GM10266 (cell line): ENCODE data around the gene TULP4.
"Not testable (repeated sequence)": the region's sequence is repeated elsewhere in the genome, so short reads cannot be mapped to it uniquely, and the experiment has no call there.

ENCODE experiments used
- DNase-seq: peaks from one replicate; pipeline ENCODE4 v3.0.0; 2012; ENCODE audit errors: extremely low spot score
- CTCF ChIP-seq: IDR thresholded peaks from 2 replicates; pipeline ENCODE4 v1.5.1; 2012; ENCODE audit warnings: mild to moderate bottlenecking, low read depth; ENCODE audit not compliant: control insufficient read depth, insufficient read depth; ENCODE audit errors: missing control alignments

Gene TULP4

GRCh38 chr6:158519761-158520160 is 207.5 kb downstream of the TULP4 start:
- DNase-seq: no peak

GRCh38 chr6:158520975-158521374 is 208.7 kb downstream of the TULP4 start:
- DNase-seq: not testable (repeated sequence)

More at GRCh38 chr6:158519761-158520160, 207.5 kb downstream of the TULP4 start:
- no peak for TF ChIP-seq CTCF

GRCh38 chr6:158521759-158522158 is 209.5 kb downstream of the TULP4 start:
- DNase-seq: no peak
- no peak for TF ChIP-seq CTCF

GRCh38 chr6:158522616-158523015 is 210.4 kb downstream of the TULP4 start:
- no peak for DNase-seq
- TF ChIP-seq CTCF: no peak

GRCh38 chr6:158524311-158524710 is 212.0 kb downstream of the TULP4 start:
- no peak for DNase-seq
- TF ChIP-seq CTCF: no peak

GRCh38 chr6:158527858-158528257 is 215.6 kb downstream of the TULP4 start:
- not testable (repeated sequence) for DNase-seq

GRCh38 chr6:158528826-158529225 is 216.6 kb downstream of the TULP4 start:
- no peak for DNase-seq
- TF ChIP-seq CTCF: no peak

- no peak for TF ChIP-seq CTCF
- no peak for DNase-seq
These were observed 217.4 kb downstream of the TULP4 start for GRCh38 chr6:158529629-158530028.

GRCh38 chr6:158531566-158531965 is 219.3 kb downstream of the TULP4 start:
- TF ChIP-seq CTCF: no peak
- no peak for DNase-seq
